ENCODE results near the gene FLAD1. TPM values are rescaled to one million over a fixed set of nuclear protein-coding genes. Genes with fewer than 3 reads are reported as not detected.
A peak's percentile ranks its signal among the peaks of the same experiment; 100 is the strongest.

Gene FLAD1
- total RNA-seq, 1 donor, result 20.6 TPM

- Histone ChIP-seq H3K27ac (ENCODE audit: low read depth, low read length) (peak overlapping the region; percentile 79), H3K36me3 (ENCODE audit: insufficient read depth, low read length) (peaks cover 16% of the 10 kb centered on the region), H3K79me2 (ENCODE audit: insufficient read depth, low read length) (peaks cover 13% of the 10 kb centered on the region), H2AFZ (ENCODE audit: low read length) (peak overlapping the region; percentile 73), H3K9me3 (ENCODE audit: low read depth, low read length) (no peaks in the 10 kb centered on the region), H4K20me1 (ENCODE audit: insufficient read depth, low read length) (peaks cover 5% of the 10 kb centered on the region), H3K4me3 (ENCODE audit: insufficient read depth, low read length) (peak overlapping the region; percentile 76), H3K4me2 (ENCODE audit: insufficient read depth, low read length) (peak overlapping the region; percentile 95), H3K27me3 (ENCODE audit: insufficient read depth, low read length) (peaks cover 4% of the 10 kb centered on the region), H3K4me1 (ENCODE audit: insufficient read depth, low read length) (peaks cover 33% of the 10 kb centered on the region)
- no peak for TF ChIP-seq CTCF (IDR thresholded peaks at IDR 0.05; ENCODE audit: extremely low read depth, low read depth, low read length)
- peak; percentile 49 for DNase-seq (ENCODE audit: insufficient read length, low spot score, missing footprints)
Measured at GRCh38 chr1:154956544-154956941, 26.6 kb upstream of the FLAD1 start.

GRCh38 chr1:154957091-154957657, 26.0 kb upstream of the FLAD1 start:
- Histone ChIP-seq H2AFZ (ENCODE audit: low read length) (no peak overlapping the region), H3K4me2 (ENCODE audit: insufficient read depth, low read length) (peak overlapping the region; percentile 95), H3K4me3 (ENCODE audit: insufficient read depth, low read length) (no peak overlapping the region), H3K27me3 (ENCODE audit: insufficient read depth, low read length) (peaks cover 4% of the 10 kb centered on the region), H4K20me1 (ENCODE audit: insufficient read depth, low read length) (peaks cover 5% of the 10 kb centered on the region), H3K79me2 (ENCODE audit: insufficient read depth, low read length) (peaks cover 13% of the 10 kb centered on the region), H3K27ac (ENCODE audit: low read depth, low read length) (no peak overlapping the region), H3K9me3 (ENCODE audit: low read depth, low read length) (no peaks in the 10 kb centered on the region), H3K4me1 (ENCODE audit: insufficient read depth, low read length) (peaks cover 35% of the 10 kb centered on the region), H3K36me3 (ENCODE audit: insufficient read depth, low read length) (peaks cover 16% of the 10 kb centered on the region)
- no peak for TF ChIP-seq CTCF (IDR thresholded peaks at IDR 0.05; ENCODE audit: extremely low read depth, low read depth, low read length)
- DNase-seq (ENCODE audit: insufficient read length, low spot score, missing footprints), result peak; percentile 37

- TF ChIP-seq CTCF (IDR thresholded peaks at IDR 0.05; ENCODE audit: extremely low read depth, low read depth, low read length), result no peak
- Histone ChIP-seq H3K79me2 (ENCODE audit: insufficient read depth, low read length) (peaks cover 13% of the 10 kb centered on the region), H4K20me1 (ENCODE audit: insufficient read depth, low read length) (peaks cover 5% of the 10 kb centered on the region), H3K27me3 (ENCODE audit: insufficient read depth, low read length) (no peaks in the 10 kb centered on the region), H3K4me1 (ENCODE audit: insufficient read depth, low read length) (peaks cover 41% of the 10 kb centered on the region), H3K9me3 (ENCODE audit: low read depth, low read length) (no peaks in the 10 kb centered on the region), H2AFZ (ENCODE audit: low read length) (no peak overlapping the region), H3K36me3 (ENCODE audit: insufficient read depth, low read length) (peaks cover 24% of the 10 kb centered on the region), H3K4me2 (ENCODE audit: insufficient read depth, low read length) (no peak overlapping the region), H3K4me3 (ENCODE audit: insufficient read depth, low read length) (no peak overlapping the region), H3K27ac (ENCODE audit: low read depth, low read length) (no peak overlapping the region)
- DNase-seq (ENCODE audit: insufficient read length, low spot score, missing footprints), result peak; percentile 63
Measured at GRCh38 chr1:154958036-154958435, 25.1 kb upstream of the FLAD1 start.

- Histone ChIP-seq H3K36me3 (ENCODE audit: insufficient read depth, low read length) (peaks cover 31% of the 10 kb centered on the region), H3K4me1 (ENCODE audit: insufficient read depth, low read length) (peaks cover 41% of the 10 kb centered on the region), H3K4me2 (ENCODE audit: insufficient read depth, low read length) (no peak overlapping the region), H3K27me3 (ENCODE audit: insufficient read depth, low read length) (no peaks in the 10 kb centered on the region), H2AFZ (ENCODE audit: low read length) (no peak overlapping the region), H3K27ac (ENCODE audit: low read depth, low read length) (no peak overlapping the region), H3K4me3 (ENCODE audit: insufficient read depth, low read length) (no peak overlapping the region), H3K9me3 (ENCODE audit: low read depth, low read length) (no peaks in the 10 kb centered on the region), H3K79me2 (ENCODE audit: insufficient read depth, low read length) (peaks cover 17% of the 10 kb centered on the region), H4K20me1 (ENCODE audit: insufficient read depth, low read length) (peaks cover 5% of the 10 kb centered on the region)
- no peak for TF ChIP-seq CTCF (IDR thresholded peaks at IDR 0.05; ENCODE audit: extremely low read depth, low read depth, low read length)
- DNase-seq (ENCODE audit: insufficient read length, low spot score, missing footprints), result peak; percentile 56
Measured at GRCh38 chr1:154958681-154959425, 24.3 kb upstream of the FLAD1 start.
